GM18870 (cell line): ENCODE results near the gene AHSP.
"Not testable (repeated sequence)": the region's sequence is repeated elsewhere in the genome, so short reads cannot be mapped to it uniquely, and the experiment has no call there.

Experiments
- ATAC-seq: cut with Tn5 transposase; IDR thresholded peaks from one replicate; pipeline ENCODE4 v1.9.1; 2021; ENCODE audit warnings: moderate library complexity; ENCODE audit not compliant: unreplicated experiment

The AHSP gene

GRCh38 chr16:31499928-31500327 is 27.8 kb upstream of the AHSP start:
- no peak for ATAC-seq

GRCh38 chr16:31501226-31501965 is 26.3 kb upstream of the AHSP start:
- no peak for ATAC-seq

GRCh38 chr16:31501966-31502348 is 25.7 kb upstream of the AHSP start:
- ATAC-seq, result no peak

- ATAC-seq, result no peak
Measured at GRCh38 chr16:31502981-31503380, 24.7 kb upstream of the AHSP start.

- not testable (repeated sequence) for ATAC-seq
Measured at GRCh38 chr16:31503555-31503954, 24.1 kb upstream of the AHSP start.

- no peak for ATAC-seq
Measured at GRCh38 chr16:31504159-31504558, 23.5 kb upstream of the AHSP start.

GRCh38 chr16:31505483-31505882 is 22.2 kb upstream of the AHSP start:
- ATAC-seq, result peak; percentile 76

GRCh38 chr16:31507617-31507928 is 20.1 kb upstream of the AHSP start:
- ATAC-seq, result no peak

- peak; percentile 62 for ATAC-seq
Measured at GRCh38 chr16:31507929-31508705, 19.6 kb upstream of the AHSP start, which contains the start of gene RUSF1. Gene RUSF1 (minus strand): TSS chr16:31508391. CDS start chr16:31508373, 18 bp downstream.

GRCh38 chr16:31508706-31509195 is 18.9 kb upstream of the AHSP start:
- ATAC-seq, result no peak

- no peak for ATAC-seq
Measured at GRCh38 chr16:31513126-31513525, 14.6 kb upstream of the AHSP start.

- ATAC-seq, result no peak
Measured at GRCh38 chr16:31513884-31514283, 13.8 kb upstream of the AHSP start.

- no peak for ATAC-seq
Measured at GRCh38 chr16:31517800-31518402, 9.8 kb upstream of the AHSP start.

- ATAC-seq, result no peak
Measured at GRCh38 chr16:31519759-31520431, 7.8 kb upstream of the AHSP start.

- no peak for ATAC-seq
Measured at GRCh38 chr16:31521368-31521767, 6.3 kb upstream of the AHSP start.

- no peak for ATAC-seq
Measured at GRCh38 chr16:31522071-31522470, 5.6 kb upstream of the AHSP start.

GRCh38 chr16:31523768-31524167 is 3.9 kb upstream of the AHSP start:
- not testable (repeated sequence) for ATAC-seq

- no peak for ATAC-seq
Measured at GRCh38 chr16:31525113-31525512, 2.6 kb upstream of the AHSP start.

- no peak for ATAC-seq
Measured at GRCh38 chr16:31528523-31529107, 915 bp downstream of the AHSP start.

GRCh38 chr16:31529108-31529936 is 1.6 kb downstream of the AHSP start:
- ATAC-seq, result no peak
